Hematopoietic multipotent progenitor cell treated with erythropoietin and hydrocortisone succinate and interleukin-3 and kit ligand, for 8 days (in vitro differentiated cells): ENCODE results near the gene ENDOD1.
"Not testable (repeated sequence)": the region's sequence is repeated elsewhere in the genome, so short reads cannot be mapped to it uniquely, and the experiment has no call there.

Source experiments
- DNase-seq: peaks from one replicate; pipeline ENCODE4 v3.0.0-alpha.2; 2015

ENDOD1 gene, protein sequence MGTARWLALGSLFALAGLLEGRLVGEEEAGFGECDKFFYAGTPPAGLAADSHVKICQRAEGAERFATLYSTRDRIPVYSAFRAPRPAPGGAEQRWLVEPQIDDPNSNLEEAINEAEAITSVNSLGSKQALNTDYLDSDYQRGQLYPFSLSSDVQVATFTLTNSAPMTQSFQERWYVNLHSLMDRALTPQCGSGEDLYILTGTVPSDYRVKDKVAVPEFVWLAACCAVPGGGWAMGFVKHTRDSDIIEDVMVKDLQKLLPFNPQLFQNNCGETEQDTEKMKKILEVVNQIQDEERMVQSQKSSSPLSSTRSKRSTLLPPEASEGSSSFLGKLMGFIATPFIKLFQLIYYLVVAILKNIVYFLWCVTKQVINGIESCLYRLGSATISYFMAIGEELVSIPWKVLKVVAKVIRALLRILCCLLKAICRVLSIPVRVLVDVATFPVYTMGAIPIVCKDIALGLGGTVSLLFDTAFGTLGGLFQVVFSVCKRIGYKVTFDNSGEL

DNA sequence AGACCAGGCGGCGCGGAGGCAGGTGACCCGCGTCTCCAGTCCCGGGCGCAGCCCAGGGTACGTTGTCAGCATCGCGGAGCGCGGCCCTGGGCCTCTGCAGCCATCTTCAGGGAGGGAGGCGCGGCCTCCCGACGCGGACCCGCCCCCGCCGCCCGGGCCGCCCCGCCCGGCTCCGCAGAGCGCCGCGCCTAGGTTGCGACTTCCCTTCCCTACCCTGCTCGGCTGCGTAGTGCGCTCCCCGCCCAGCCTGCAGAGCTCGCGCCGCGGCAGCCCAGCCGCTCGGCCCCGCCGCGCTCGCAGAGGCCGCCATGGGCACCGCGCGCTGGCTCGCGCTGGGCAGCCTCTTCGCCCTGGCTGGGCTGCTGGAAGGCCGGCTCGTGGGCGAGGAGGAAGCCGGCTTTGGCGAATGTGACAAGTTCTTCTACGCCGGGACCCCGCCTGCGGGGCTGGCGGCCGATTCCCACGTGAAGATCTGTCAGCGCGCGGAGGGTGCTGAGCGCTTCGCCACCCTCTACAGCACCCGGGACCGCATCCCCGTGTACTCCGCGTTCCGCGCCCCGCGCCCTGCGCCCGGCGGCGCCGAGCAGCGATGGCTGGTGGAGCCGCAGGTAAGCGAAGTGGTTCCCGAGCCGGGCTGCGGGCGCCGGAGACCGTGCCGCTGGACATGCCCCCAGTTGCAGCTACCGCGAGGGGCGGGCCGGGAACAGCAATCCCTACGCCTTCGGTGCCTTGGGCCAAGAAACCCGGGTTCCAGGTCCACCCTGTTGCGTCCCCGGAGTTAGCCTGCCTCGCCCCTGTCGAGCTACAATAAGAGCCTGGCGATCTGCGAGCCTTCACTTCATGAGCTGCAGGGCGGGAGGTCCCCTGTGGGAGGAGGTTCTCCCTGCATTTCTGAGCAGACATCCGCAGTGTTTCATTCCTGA lies at the start of gene ENDOD1:
Gene ENDOD1, plus strand, starts transcription at position 227 of the 923 bp plus-strand sequence. Its CDS starts 82 bp downstream, at position 309.
- DNase-seq = peak; percentile 82

DNA sequence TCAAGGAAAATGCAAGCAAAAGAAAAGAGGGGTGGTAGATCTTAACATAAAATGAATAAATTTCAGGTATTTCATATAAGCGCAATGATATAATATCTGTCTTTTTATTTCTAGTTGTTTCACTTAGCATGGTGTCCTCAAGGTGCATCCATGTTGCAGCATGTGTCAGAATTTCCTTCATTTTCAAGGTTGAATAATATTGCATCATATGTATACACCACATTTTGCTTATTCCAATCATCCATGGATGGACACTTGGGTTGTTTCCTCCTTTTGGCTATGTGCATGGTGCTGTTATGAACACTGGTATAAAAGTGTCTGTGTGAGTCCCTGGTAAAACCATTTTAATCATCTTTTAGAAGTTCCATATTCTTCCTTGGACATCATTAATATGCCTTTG lies 47.4 kb upstream of the ENDOD1 start:
- DNase-seq = no peak

DNA sequence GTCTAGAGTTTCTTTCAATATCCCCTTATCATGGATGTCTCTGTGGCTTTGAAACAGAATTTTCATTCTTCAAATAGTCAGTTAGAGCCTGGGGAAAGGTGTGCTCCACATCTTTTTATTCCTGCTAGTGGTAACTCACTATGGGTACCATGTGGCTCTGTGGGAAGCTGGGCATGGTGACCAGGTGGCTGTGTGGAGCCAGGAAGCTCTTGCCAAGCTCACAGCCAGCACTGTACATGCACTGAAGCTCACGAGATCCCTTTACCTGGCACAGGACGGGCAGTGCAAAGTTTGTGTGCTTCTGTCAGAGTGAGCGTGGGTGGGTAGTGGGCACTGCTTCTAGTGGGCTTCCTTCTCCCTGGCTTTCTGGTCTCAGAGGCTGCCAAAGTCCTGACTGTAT lies 46.7 kb upstream of the ENDOD1 start:
- no peak for DNase-seq

DNA sequence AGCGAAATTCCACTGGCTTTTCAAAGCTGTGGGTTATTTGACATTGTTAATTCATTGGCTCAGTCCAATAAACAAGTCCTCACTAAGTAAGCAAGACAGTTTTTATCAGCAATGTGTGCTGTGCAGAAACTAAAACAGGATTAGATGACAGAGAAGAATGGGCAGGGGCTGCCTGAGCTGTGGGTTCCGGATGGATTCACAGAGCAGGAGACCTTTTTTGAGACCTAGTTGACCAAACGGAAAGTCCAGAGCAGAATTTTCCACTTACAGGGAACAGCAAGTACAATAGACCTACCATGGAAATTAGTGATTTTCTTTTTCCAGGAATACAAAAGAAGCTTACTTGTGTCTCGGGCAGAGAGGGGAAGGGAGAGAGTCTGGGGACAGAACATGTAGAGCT lies 45.6 kb upstream of the ENDOD1 start:
- no peak for DNase-seq

DNA sequence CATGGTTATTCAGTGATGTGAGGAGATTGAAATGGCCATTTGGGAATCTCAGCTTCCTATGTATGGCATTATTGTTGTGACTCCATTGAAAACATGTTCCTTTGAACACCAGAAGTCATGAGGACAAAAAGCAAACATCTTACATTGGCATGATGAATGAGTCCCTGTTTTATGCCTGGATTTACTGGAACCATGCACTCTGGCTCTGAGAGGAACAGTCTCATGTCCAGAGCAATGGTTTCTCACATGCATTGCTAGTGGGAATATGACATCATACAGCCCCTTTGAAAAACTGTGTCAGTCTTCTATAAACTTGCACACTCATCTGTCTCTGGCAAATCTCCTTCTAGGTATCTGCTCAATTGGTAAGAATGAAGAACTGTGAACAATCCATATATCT lies 43.8 kb upstream of the ENDOD1 start:
- no peak for DNase-seq

DNA sequence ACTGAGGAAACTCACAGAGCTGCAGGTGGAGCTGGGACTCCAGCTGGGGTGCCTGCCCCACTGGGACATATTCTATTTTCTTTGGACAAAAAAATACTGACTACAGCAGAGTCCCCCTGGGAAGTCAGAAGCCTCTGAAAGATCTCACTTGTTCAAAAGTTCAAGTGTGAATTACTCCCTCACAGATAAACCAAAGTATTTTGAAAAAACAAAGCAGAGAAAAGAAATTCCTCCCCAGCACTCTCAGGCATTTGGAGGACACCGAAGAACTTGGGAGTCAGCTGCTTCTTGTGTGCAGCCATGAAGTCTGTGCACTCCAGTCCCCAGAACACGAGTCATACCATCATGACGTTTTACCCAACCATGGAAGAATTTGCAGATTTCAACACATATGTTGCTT lies 40.5 kb upstream of the ENDOD1 start, which contains the start of gene KDM4F:
Gene KDM4F, plus strand, starts transcription at position 301 of the 400 bp plus-strand sequence.
- DNase-seq = not testable (repeated sequence)

DNA sequence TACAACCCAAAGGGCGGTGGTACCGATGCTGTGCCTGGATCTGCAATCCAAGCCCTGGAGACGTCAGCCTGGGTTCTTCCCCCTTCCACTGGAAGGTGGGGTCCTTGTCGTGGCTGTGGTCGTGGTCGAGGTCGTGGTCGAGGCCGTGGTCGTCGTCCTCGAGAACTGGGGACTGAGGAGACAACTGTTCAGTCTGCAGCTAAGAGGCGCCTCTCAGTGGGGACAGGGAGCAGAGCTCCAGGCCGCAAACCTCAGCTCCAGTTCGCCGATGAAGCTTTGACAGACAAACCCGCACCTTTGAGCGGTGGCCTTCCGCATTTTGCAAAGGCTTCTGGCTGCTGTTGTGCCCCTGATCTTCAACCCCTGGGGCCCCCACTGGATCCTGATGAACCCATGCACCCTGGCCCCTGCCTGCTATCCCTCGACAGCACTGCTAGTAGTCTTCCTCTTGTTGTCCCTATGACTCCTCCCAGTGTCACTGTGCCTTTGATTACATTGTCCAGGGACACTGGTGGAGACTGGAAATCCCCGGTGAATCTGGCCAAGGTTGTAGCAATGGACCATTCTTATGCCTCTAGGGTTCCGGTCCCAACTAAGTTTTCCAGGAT lies 38.9 kb upstream of the ENDOD1 start:
- no peak for DNase-seq

DNA sequence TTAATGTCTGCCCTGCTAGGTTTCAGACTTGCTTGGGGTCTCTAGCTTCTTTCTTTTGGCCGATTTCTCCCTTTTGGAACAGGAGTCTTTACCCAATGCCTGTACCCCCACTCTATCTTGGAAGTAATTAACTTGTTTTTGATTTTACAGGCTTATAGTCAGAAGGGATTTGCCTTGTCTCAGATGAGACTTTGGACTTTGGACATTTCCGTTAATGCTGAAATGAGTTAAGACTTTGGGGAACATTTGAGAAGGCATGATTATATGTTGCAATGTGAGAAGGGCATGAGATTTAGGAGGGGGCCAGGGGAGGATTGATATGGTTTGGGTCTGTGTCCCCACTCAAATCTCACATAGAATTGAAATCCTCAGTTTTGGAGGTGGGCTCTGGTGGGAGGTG lies 35.3 kb upstream of the ENDOD1 start:
- DNase-seq = no peak

DNA sequence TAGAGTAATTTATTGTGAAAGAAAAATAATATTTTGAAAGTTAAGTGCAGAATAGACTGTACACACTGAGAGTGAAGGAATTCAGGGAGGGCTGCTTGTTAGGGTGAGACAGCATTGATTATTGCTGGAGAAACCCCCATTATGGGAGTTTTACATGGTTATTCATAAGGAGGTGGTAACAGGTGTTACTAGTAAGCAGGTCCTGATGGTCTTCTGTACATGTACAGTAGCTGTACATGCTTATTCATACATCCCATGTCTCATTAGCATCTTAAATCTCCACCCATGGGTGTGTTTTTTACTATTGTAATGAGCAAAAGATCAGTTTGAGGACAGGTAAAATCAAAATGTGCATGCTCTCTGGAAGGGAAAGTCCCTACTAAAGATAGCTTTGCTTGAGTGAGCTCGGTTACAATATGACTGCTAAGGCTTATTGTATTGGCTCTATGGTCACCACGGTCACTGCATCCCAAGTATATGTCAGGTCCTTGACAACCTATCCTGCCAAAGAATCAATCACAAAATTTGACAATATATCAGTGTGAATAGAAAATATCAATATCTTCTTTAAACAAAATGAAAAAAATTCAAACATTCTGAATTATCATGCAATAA lies 34.3 kb upstream of the ENDOD1 start:
- no peak for DNase-seq

DNA sequence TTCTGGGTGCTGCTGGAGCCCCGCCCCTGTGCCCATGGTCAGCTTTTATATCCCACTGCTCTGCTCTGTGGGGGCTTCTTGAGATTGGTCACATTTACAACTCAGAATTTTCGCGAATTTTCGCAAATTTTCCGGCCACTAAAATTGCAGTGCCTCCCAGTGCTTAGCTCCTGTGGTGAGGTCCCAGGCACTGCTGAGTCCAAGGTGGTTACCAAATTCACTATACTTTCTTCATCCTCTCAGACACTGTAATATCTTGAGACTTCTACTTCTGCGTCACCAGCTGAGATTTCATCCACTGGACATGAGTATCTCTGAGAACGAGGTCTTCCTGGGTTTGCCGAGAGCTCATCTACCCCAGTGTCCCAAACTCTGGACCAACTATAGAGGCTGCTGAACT lies 31.7 kb upstream of the ENDOD1 start:
- DNase-seq = no peak

DNA sequence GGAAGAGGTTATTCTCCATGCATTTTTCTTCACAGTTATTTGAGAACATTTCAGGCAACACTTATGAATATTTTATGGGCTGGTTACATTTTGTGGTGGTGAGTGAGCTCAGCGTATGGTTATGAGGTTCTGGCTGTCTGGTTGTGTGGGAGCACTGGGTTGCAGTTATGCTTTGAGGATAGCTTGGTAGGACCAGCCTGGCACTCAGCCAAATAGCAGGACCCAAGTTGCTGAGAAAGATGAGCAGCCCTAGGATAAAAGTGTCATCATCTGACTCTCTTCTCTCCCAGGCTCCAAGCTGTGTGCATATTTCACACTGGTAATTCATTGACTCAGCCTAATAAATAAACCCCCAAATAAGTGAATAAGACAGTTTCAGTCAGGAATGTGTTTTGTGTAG lies 31.0 kb upstream of the ENDOD1 start:
- no peak for DNase-seq

DNA sequence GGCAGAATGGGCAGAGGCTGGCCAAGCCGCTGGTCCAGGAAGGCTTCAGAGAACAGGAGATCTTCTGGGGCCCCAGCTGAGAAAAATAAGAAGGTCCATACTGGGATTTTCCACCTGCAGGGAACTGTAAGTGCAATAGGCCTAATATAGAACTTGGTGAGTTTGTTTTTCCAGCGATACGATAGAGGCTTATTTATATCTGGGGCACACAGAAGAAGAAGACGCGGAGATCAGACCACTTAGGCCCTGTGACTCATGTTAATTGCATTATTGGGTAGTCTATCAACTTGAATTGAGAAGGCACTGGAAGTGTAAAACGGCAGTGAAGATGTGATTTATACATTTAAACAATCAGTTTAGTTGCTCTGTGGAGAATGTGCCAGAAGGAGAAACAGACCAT lies 30.6 kb upstream of the ENDOD1 start:
- no peak for DNase-seq

DNA sequence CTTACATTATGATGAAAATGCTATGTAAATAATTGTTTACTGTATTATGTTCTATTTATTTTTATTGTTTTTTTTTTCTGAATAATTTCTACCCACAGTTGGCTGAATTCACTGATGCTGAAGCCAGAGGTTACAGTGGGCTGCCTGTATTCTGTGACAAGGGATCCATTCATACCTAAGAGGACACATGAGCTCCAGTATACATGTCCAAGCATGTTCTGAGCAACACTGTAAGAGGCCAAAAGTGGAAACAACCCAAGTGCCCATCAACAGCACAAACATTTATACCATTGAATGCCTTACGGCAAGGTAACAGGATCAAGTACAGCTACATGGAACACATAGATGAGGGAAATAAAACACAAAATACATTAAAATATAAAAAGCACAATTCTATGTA lies 24.3 kb upstream of the ENDOD1 start:
- DNase-seq = no peak

DNA sequence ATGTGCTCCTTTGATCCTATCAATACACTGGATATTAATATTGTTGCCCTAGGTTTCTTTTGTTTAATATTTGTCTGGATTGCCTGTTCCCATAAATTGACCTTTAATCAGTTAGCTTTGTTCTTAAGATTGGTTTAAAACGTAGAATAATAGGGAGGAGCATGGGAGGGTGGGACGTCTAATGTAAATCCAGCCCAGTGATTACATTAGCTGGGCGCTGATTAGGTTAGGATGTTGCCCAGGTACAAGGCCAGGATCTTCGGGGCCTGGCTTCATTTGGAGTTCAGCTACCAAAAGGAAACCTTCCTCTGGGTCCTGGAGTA lies 23.0 kb upstream of the ENDOD1 start, which contains the start of gene SRSF8:
Gene SRSF8, plus strand, starts transcription at position 204 of the 323 bp plus-strand sequence. CDS start 308 bp downstream, outside the sequence.
- peak; percentile 54 for DNase-seq

DNA sequence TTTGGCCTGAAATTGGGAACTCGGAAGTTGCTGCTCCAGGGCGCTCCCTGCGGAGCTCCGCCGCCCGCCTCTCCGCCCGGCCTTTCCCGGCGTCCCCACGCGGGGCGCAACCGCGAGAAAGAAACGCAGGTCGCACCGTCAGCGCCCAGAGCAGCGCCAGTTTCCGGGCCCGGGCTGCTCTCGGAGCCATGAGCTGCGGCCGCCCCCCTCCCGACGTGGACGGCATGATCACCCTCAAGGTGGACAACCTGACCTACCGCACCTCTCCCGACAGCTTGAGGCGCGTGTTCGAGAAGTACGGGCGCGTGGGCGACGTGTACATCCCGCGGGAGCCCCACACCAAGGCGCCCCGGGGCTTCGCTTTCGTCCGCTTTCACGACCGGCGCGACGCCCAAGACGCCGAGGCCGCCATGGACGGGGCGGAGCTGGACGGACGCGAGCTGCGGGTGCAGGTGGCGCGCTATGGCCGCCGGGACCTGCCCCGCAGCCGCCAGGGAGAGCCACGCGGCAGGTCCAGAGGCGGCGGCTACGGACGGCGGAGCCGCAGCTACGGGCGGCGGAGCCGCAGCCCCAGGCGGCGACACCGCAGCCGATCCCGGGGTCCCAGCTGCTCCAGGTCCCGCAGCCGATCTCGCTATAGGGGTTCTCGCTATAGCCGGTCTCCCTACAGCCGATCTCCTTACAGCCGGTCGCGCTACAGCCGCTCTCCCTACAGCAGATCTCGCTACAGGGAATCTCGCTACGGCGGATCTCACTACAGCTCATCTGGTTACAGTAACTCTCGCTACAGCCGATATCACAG lies 22.4 kb upstream of the ENDOD1 start:
- DNase-seq = peak; percentile 68

DNA sequence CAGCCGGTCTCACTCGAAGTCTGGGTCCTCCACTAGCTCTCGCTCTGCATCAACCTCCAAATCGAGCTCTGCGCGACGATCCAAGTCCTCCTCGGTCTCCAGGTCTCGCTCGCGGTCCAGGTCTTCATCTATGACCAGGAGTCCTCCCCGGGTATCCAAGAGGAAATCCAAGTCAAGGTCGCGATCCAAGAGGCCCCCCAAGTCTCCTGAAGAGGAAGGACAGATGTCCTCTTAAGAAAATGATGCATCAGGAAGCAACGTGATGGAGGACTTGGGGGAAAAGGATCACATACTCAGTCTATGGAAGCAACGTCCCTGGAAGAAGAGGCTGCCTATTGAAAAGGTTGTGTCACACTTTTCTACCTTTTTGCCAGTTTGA lies 21.8 kb upstream of the ENDOD1 start:
- DNase-seq = no peak

DNA sequence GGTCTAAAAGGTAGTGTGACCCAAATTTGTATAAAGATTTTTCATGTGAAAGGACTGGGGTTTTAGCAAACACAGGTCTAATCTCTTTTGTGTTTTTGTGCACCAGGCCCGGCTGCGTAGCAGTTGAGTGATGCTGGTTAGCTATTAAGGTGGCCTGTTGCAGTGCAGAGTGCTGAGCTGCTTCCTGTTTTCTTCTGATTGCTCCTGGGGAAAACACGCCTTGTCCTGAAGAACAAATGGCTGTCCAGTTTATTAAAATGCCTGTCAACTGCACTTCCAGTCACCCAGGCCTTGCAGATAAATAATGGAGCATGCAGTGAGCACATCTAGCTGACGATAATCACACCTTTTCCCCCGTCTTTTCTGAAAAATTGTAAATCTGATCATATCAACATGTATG lies 21.1 kb upstream of the ENDOD1 start:
- peak; percentile 98 for DNase-seq

DNA sequence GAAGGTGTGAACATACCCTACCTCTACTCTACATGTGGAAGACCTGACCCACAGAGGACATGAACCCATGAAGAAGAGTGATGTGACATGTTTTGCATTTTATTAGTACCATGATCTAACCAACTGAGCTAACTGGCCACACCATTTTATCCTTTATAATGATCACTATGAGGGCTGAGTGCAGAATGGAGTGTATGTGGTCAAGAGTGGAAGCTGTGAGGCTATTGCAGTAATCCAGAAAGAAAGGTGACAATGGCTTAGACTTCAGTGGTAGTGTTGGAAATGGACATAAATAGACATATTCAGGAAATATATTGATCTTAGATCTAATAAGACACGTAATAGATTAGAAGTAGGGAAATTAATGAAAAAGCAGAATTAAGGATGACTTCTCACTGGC lies 19.2 kb upstream of the ENDOD1 start:
- DNase-seq = no peak

DNA sequence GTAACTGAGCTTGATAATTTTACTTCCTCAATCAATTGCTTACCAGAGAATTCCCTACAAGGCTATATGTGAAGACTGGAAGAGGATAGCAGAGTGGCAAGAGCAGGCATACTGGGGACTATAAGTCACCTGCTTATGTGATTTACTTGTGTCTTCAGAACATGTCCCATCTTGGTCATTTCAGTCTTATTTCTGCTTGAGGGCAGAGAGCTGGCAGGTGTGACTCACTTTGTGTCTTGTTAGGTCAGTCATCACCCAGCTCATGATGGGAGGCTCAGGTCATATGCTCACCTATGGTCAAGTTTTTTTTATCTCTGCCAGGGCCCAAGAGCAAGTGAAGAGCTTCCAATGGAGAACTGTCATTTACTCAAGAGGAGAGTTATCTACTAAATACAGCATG lies 16.7 kb upstream of the ENDOD1 start:
- DNase-seq = no peak

DNA sequence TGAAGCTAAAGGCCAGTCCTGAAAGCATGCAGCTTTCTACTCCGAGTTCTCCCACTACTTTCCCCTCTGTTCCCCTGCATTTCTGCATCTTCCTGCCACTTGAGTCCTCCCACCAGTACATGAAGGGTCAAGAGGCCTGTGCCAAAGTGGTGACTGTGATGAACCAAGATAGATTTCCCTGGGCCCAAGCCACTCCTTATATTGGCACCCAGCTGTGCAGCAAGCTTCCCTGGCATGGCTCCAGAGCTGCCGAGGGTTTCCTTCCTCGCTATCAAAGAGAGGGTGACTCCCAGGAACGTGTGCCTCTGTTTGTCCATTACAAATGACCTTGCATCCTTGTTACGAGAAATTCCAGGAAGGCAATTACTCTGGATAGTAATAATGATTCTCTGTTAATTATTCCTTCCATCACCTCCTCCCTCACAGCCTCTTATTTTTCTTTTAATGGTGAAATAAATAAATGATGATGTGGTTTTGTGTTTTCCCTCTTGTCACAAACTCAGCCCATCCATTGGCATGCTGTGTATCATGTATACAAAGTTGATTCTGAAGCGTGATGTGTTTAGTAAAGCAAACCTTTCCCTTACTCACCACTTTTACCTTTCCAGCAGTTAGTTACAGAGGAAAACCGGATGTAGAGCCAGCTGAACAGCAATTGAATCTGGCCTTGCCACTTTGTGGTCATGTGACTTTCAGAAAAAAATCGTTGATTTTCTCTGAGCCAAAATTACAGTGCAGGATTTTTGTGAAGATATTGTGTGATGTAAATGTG lies 14.7 kb upstream of the ENDOD1 start:
- peak; percentile 80 for DNase-seq

DNA sequence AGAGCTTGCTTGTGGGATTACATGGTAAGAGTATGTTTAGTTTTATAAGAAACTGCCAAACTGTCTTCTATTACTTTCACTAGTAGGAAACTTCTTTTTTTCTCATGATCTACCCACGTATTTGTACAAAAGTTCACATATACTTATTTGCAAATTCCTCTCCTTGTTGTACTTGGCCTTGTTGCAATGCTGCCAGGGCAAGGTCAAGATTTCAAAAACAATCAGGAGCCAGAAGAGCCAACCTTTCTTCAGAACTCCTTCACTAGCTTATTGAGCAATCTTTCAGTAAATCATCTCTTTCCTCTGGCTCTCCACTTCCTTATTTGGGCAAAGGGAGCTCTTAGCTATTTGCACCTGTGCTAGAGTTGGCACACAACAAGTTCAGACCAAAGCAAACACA lies 13.2 kb upstream of the ENDOD1 start:
- no peak for DNase-seq
